GM12891 (cell line): ENCODE data around the gene CDH9.

ENCODE experiments used
- POLR2A ChIP-seq: IDR thresholded peaks from 2 replicates; pipeline ENCODE4 v1.6.1; 2011; ENCODE audit warnings: low read depth, low read length, control low read depth
- POLR2AphosphoS5 ChIP-seq: IDR thresholded peaks from 2 replicates; pipeline ENCODE4 v1.6.1; 2011; ENCODE audit warnings: low read depth, low read length, control low read depth

DNA sequence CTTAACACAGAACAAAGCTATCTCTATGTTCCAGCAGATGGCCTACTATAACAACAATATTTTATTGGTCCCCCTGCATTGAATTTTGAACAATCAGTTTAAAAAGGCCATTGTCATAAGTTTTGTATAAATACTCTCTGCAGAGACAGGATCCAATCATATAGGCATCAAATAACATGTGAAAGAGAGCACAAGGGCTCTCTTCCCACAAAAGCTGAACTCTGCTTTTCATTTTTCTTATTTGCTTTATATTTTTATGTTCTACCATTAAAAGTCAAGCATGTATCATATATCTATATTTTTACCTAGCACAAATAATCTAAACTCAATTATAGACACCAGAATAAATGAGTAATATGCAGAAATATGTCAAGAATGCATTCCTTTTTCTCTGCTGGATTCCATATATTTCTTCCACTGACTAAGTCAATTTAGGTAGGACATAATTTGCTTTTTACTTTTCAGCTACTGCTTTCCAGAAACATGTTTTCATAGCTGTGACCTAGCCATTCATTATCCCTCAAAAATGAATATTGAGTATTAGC is 143.6 kb downstream of the CDH9 start:
- TF ChIP-seq POLR2A (no peak), POLR2AphosphoS5 (no peak)
